ENCODE results near the gene CPED1.
"Not testable (repeated sequence)": the region's sequence is repeated elsewhere in the genome, so short reads cannot be mapped to it uniquely, and the experiment has no call there.

The CPED1 gene

DNA sequence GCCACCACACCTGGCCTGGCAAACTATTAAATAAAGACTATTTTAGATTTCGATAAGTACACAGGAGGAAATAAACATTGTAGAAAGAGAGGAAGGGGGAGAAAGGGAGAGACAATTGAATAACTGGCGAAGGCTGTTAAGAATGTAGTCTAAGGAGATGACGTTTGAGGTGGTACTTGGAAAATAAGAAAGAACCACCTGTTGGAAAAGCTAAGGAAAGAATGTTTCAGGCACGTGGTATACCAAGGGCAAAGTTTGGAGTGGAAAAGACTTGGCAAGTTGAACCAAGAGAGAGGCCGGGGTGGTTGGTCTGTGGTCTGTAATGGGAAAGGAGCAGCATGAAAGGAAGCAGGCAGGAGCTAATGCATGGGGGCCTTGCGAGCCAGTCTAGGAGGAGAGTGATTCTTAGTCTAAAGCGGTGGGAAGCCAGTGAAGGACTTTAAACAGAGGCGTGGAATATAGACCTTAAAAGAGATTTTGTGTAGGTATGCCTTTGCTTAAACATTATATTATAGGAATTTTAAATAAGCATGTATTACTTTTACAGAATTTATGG is 28.5 kb upstream of the CPED1 start:
- Mint-ChIP-seq H3K36me3 (ENCODE audit: low read depth) (peaks cover 59% of the 10 kb centered on the region), H3K27me3 (no peaks in the 10 kb centered on the region), H3K27ac (no peak overlapping the region), H3K4me3 (no peak overlapping the region), H3K9me3 (no peaks in the 10 kb centered on the region), H3K4me1 (ENCODE audit: low read depth) (peaks cover 11% of the 10 kb centered on the region)
- intact Hi-C loops (cut with micrococcal nuclease): loop anchor here (10.0 kb wide), 1 partner anchor 425 kb away; no protein-coding TSS in a partner anchor

DNA sequence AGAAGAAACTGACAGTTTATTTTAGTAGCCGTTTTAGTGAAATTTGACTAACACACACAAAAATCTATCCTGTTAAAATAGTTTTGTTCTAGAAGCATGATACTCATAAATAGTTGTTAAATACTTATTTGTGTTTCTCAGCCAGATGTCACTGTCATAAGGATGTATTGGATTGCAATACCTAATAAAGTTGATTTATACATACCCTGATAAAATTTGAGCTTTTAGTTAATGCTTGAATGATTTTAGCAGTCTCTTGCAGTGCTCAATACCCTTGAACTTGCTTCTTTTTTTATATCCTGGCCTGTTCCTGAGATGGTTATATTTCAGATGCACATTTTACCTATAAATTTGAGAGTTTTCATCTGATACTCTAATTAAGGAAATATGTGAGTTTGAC is 27.8 kb upstream of the CPED1 start:
- peaks cover 9% of the 10 kb centered on the region for H3K4me1 Mint-ChIP-seq (ENCODE audit: low read depth)
- H3K36me3 Mint-ChIP-seq (ENCODE audit: low read depth): peaks cover 57% of the 10 kb centered on the region
- H3K27me3 Mint-ChIP-seq: no peaks in the 10 kb centered on the region
- H3K27ac Mint-ChIP-seq: no peak overlapping the region
- H3K9me3 Mint-ChIP-seq: no peaks in the 10 kb centered on the region
- no peak overlapping the region for H3K4me3 Mint-ChIP-seq
- intact Hi-C loops (cut with micrococcal nuclease): no loop called here

DNA sequence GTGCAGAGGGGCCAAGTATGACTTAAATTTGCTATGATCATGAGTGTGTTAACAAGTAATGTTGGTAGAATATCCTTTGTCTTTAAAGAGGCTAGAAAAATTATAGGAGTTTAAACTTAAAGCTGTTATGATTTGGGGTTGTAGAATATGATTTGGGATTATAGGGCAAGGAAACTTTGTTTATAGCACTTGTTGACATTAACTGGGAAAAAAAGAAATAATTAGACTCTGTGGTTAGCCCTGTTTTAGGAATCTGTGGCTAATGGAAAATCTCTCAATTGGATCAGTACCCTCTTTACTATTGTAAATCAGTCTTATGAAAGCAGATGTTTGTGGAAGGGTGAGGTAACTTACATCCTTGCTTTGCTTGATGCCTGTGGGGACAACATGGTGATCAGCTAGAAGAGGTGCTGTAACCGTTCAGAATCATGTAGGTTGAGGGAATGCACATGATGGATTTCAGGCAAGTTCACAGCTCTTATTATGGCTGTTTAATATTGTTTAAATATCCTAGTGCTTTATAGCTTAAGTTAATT is 26.8 kb upstream of the CPED1 start:
- peak overlapping the region; percentile 15 for H3K27ac Mint-ChIP-seq
- H3K4me1 Mint-ChIP-seq (ENCODE audit: low read depth): peaks cover 12% of the 10 kb centered on the region
- H3K36me3 Mint-ChIP-seq (ENCODE audit: low read depth): peaks cover 57% of the 10 kb centered on the region
- no peaks in the 10 kb centered on the region for H3K27me3 Mint-ChIP-seq
- no peak overlapping the region for H3K4me3 Mint-ChIP-seq
- intact Hi-C loops (cut with micrococcal nuclease): no loop called here
- no peaks in the 10 kb centered on the region for H3K9me3 Mint-ChIP-seq

DNA sequence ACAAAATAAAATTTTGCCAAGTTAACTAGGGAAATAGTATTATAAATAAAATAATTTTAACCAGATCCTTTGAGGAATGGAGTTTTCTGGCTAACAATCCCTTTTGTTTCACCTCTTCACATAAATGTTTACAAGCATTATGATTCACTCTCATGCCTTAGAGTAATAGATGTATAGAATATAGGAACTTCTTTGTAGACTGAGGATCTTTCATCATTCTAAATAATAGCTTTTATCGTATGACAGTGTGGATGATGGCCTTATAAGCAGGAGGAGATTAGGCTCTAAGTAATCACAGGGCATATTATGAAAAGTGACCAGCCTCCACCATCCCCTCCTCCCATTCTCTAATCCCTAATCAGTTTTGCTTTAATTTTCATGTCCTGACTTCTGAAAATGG is 24.4 kb upstream of the CPED1 start:
- Mint-ChIP-seq H3K27ac (no peak overlapping the region), H3K9me3 (no peaks in the 10 kb centered on the region), H3K4me1 (ENCODE audit: low read depth) (peaks cover 17% of the 10 kb centered on the region), H3K27me3 (no peaks in the 10 kb centered on the region), H3K36me3 (ENCODE audit: low read depth) (peaks cover 54% of the 10 kb centered on the region), H3K4me3 (no peak overlapping the region)
- intact Hi-C loops (cut with micrococcal nuclease): no loop called here

DNA sequence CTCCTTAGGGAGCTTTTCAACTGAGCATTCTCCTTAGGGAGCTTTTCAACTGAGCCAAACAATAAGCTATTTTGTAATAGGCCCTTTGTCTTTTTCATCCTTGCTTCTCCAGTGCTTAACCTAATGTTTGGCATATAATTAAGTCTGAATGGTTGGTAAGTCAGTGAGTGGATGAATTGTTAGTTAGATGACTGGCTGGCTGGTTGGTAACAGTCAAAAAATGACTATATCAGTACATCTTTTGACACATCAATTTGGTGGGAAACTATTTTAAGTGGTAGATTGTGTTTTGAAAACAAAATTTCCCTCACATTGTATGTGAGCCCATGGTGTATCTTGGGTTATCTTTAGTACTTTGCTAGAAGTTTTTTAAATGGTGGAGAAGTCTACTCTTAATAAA is 21.6 kb upstream of the CPED1 start:
- Mint-ChIP-seq H3K36me3 (ENCODE audit: low read depth) (peaks cover 69% of the 10 kb centered on the region), H3K27me3 (no peaks in the 10 kb centered on the region)

DNA sequence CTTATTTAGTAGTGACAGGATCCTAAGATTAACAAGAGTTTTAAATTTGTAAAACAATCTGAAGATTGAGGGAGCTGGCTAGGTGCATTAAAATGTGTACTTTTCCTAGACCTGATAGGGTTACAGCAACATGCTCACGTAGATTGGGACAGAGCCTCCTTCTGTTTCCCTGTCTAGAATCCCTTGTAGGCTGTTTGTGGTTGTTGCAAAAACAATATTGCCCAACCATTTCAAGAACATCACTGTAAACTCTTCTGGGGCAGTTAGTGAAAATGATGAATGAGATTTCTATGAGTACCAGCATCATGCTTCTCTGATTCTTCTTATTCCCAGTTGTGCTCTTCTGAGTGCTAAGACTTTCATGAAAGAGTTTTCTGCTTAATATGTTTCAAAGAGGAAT is 14.7 kb upstream of the CPED1 start:
- H3K9me3 Mint-ChIP-seq: no peaks in the 10 kb centered on the region
- no peaks in the 10 kb centered on the region for H3K4me1 Mint-ChIP-seq (ENCODE audit: low read depth)
- peaks cover 58% of the 10 kb centered on the region for H3K36me3 Mint-ChIP-seq (ENCODE audit: low read depth)
- H3K27me3 Mint-ChIP-seq: no peaks in the 10 kb centered on the region
- no peak overlapping the region for H3K27ac Mint-ChIP-seq
- H3K4me3 Mint-ChIP-seq: no peak overlapping the region
- intact Hi-C loops (cut with micrococcal nuclease): no loop called here

More for the DNA sequence above, 21.6 kb upstream of the CPED1 start:
- Mint-ChIP-seq H3K27ac (no peak overlapping the region), H3K9me3 (no peaks in the 10 kb centered on the region), H3K4me3 (no peak overlapping the region), H3K4me1 (ENCODE audit: low read depth) (peaks cover 8% of the 10 kb centered on the region)
- intact Hi-C loops (cut with micrococcal nuclease): no loop called here

DNA sequence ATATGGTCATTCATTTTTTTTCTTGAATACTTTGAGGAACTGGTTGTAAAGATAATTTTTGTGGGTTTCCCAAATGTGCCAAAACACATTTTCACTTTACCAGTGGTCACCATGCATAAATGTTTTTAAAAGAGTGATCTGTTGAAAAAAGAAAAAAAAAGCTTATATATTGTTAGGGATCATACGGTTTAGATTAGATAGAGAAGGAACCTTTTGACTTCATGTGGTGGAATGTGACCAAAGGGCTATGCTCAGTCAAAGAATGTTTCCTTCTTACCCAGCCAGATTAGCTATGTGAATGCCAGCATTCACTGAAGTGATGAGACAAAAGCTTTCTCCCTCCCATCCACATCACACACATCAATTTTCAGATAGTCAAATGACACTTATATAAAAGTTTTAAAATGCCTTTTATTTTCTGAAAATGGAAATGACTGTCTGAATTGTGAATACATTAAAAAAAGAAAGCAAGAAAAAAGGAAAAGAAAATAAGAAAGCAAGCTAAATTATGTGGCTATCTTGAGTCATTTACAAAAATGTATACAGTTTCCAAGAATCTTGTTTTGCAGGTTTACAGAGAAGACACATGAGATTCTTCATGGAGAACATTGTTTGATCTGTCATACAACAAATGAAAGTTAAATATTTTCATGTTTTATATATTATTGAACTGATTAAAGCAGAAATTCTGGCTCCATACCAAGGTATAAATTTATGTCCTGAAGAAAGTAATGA is 8.6 kb upstream of the CPED1 start:
- Mint-ChIP-seq H3K27ac (no peak overlapping the region), H3K9me3 (no peaks in the 10 kb centered on the region), H3K4me1 (ENCODE audit: low read depth) (no peaks in the 10 kb centered on the region), H3K4me3 (no peak overlapping the region), H3K36me3 (ENCODE audit: low read depth) (peaks cover 5% of the 10 kb centered on the region), H3K27me3 (peaks cover 3% of the 10 kb centered on the region)
- intact Hi-C loops (cut with micrococcal nuclease): no loop called here

DNA sequence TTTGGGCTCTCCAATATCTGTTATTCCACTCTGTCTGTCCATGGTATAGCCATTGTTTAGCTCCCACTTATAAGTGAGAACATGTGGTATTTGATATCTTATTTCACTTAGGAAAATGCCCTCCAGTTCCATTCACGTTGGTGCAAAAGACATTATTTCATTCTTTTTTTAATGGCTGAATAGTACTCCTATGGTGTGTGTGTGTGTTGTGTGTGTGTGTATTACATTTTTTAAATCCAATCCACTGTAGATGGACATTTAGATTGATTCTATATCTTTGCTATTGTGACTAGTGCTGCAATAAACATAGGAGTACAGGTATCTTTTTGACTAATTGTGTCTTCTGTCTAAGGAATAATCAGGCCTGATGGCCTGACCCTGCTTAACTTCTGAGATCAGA is 7.4 kb upstream of the CPED1 start:
- Mint-ChIP-seq H3K4me3 (no peak overlapping the region), H3K27ac (no peak overlapping the region), H3K27me3 (peaks cover 3% of the 10 kb centered on the region), H3K4me1 (ENCODE audit: low read depth) (no peaks in the 10 kb centered on the region), H3K9me3 (no peaks in the 10 kb centered on the region), H3K36me3 (ENCODE audit: low read depth) (no peaks in the 10 kb centered on the region)
- intact Hi-C loops (cut with micrococcal nuclease): no loop called here

DNA sequence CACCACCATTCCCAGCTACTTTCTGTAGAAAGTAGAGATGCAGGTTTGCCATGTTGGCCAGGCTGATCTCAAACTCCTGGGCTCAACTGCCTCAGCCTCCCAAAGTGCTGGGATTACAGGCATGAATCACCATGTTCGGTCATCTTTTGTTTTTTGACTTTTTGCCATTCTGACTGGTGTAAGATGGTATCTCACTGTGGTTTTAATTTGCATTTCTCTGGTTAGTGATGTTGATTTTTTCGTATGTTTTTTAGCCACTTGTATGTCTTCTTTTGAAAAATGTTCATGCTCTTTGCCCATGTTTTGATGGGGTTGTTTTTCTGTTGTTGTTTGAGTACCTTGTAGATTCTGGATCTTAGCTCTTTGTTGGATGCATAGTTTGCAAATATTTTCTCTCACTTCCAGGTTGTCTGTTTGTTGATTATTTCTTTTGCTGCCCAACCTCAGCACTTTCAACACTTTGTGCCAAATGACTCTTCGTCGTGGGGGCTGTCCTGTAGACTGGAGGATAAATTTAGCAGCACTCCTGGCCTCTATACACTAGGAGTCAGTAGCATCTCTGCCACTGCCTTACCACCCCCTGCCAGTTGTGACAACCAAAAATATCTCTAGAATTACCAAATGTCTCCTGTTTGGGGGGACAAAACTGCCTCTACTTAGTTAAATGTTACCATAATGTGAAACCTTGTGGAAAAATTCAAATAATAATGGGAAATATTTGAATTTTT is 6.5 kb upstream of the CPED1 start:
- Mint-ChIP-seq H3K36me3 (ENCODE audit: low read depth) (no peaks in the 10 kb centered on the region), H3K4me3 (no peak overlapping the region), H3K27ac (no peak overlapping the region), H3K27me3 (peaks cover 3% of the 10 kb centered on the region), H3K4me1 (ENCODE audit: low read depth) (no peaks in the 10 kb centered on the region), H3K9me3 (no peaks in the 10 kb centered on the region)
- intact Hi-C loops (cut with micrococcal nuclease): no loop called here

DNA sequence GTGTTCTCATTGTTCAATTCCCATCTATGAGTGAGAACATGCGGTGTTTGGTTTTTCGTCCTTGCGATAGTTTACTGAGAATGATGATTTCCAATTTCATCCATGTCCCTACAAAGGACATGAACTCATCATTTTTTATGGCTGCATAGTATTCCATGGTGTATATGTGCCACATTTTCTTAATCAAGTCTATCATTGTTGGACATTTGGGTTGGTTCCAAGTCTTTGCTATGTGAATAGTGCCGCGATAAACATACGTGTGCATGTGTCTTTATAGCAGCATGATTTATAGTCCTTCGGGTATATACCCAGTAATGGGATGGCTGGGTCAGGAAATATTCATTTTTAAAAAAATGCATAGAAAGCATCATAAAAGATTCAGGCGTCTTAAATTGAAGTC is 4.9 kb upstream of the CPED1 start:
- H3K36me3 Mint-ChIP-seq (ENCODE audit: low read depth); H3K9me3 Mint-ChIP-seq; H3K4me3 Mint-ChIP-seq; H3K27me3 Mint-ChIP-seq; intact Hi-C loops (cut with micrococcal nuclease); H3K27ac Mint-ChIP-seq; H3K4me1 Mint-ChIP-seq (ENCODE audit: low read depth): not testable (repeated sequence)

DNA sequence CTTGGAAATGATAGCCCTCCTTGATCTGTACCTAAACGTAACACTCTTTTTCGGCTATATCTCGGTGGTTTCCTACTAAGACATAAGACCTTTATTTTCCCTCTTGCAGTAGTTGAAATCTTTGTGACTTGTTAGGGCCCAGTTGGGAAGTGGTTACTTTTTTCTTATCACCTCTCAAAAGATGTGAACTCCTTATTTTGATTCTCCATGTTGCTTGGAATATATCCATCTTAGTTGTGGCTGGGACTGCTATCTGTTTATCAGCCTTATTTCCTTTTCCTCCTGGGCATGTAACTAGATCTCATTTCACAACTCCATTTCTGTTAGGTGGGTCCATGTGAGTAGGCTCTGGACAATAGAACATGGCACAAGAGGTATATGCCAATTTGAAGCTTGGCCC is 4.1 kb upstream of the CPED1 start:
- H3K9me3 Mint-ChIP-seq: no peaks in the 10 kb centered on the region
- H3K4me3 Mint-ChIP-seq: no peak overlapping the region
- no peak overlapping the region for H3K27ac Mint-ChIP-seq
- peaks cover 6% of the 10 kb centered on the region for H3K36me3 Mint-ChIP-seq (ENCODE audit: low read depth)
- peaks cover 4% of the 10 kb centered on the region for H3K27me3 Mint-ChIP-seq
- H3K4me1 Mint-ChIP-seq (ENCODE audit: low read depth): peaks cover 12% of the 10 kb centered on the region
- intact Hi-C loops (cut with micrococcal nuclease): no loop called here

DNA sequence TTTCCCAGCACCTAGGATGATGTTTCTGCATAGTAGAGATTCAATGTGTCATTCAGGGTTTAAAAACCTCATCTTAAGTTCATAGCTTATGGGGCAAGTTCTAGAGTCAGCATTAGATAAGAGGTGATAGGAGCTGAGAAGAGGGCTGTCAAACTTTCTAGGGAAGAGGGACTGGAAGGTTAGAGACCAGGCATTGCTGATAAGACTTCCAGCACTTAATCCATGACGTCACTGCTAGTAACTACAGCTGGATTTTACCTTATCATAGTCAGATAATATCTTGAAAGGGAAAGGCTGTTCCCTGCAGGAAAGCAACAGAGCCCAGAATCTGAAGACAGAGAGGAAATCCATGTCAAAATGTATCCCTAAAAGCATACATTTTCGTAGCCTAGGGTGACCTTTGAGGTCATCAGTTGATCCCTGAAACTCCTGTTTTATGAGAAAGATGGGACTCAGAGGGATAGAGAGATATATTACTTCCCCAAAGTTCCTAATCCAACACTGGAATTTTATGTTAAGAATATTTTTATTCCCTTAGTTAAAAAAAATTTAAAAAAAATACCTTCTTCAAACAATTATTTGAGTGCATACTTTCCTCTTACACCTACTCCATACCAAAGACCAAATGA is 3.3 kb upstream of the CPED1 start:
- H3K27me3 Mint-ChIP-seq: peaks cover 7% of the 10 kb centered on the region

DNA sequence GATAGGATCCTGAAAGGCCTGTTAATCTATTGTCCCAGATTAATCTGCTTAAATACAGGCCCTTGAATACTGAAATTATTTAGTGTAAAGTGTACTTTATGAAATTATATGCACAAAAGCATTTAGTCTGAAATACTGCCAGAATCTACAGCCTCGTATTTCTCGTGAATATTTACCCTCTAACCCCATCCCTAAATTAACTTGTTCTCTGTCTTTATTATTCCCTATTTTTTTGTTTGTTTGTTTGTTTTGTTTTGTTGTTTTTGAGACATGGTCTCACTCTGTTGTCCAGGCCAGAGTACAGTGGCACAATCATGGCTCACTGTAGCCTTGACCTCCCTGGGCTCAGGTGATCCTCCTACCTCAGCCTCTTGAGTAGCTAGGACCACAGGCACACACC is 2.7 kb upstream of the CPED1 start:
- Mint-ChIP-seq H3K36me3 (ENCODE audit: low read depth) (peaks cover 6% of the 10 kb centered on the region), H3K9me3 (no peaks in the 10 kb centered on the region), H3K4me1 (ENCODE audit: low read depth) (peaks cover 20% of the 10 kb centered on the region), H3K27me3 (peaks cover 7% of the 10 kb centered on the region), H3K4me3 (no peak overlapping the region), H3K27ac (no peak overlapping the region)
- intact Hi-C loops (cut with micrococcal nuclease): loop anchor here (5.0 kb wide), 2 partner anchors 34 to 36 kb away; partner anchors contain the start of gene ING3

More for the DNA sequence above, 3.3 kb upstream of the CPED1 start:
- Mint-ChIP-seq H3K4me1 (ENCODE audit: low read depth) (peaks cover 20% of the 10 kb centered on the region), H3K27ac (no peak overlapping the region), H3K36me3 (ENCODE audit: low read depth) (peaks cover 6% of the 10 kb centered on the region), H3K9me3 (no peaks in the 10 kb centered on the region), H3K4me3 (no peak overlapping the region)
- intact Hi-C loops (cut with micrococcal nuclease): loop anchor here (5.0 kb wide), 2 partner anchors 33 to 37 kb away; partner anchors contain the start of gene ING3

DNA sequence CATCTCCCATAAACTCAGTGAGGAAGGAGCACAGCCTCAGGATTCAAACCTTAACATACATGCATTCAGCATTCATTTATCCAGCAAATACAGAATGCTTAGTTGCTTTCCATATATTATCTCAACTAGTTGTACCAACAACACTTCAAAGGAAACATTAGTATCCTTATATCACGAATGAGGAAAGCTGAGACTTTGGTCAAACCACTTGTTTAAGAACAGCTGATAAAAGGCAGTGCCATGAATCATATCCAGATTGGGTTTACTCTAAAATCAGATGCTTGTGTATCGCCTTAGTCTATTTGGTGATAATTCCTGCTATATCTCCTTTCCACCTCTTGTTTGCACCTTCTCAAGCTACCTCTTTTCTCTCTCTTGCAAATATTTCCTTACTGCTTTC is 1.9 kb upstream of the CPED1 start:
- Mint-ChIP-seq H3K36me3 (ENCODE audit: low read depth) (peaks cover 6% of the 10 kb centered on the region), H3K4me3 (no peak overlapping the region), H3K27ac (no peak overlapping the region), H3K27me3 (peaks cover 7% of the 10 kb centered on the region), H3K9me3 (no peaks in the 10 kb centered on the region), H3K4me1 (ENCODE audit: low read depth) (peaks cover 20% of the 10 kb centered on the region)
- intact Hi-C loops (cut with micrococcal nuclease): loop anchor here (1.0 to 5.0 kb wide), 3 partner anchors 34 to 95 kb away; partner anchors contain the start of gene ING3
